Nephron (organoid): ENCODE results near the gene UTP18.

ENCODE experiments used
- H3K27ac Mint-ChIP-seq, 3 experiments: 2 replicates each; pipeline ENCODE4 v1.8.0; 2020; ENCODE audit warnings: mixed read lengths in 3 of 3, mild to moderate bottlenecking in 2 of 3, moderate library complexity in 1 of 3
- H3K27me3 Mint-ChIP-seq: 2 replicates; pipeline ENCODE4 v1.8.0; 2021; ENCODE audit warnings: low read depth, mild to moderate bottlenecking, moderate library complexity, mixed read lengths
- H3K36me3 Mint-ChIP-seq: 2 replicates; pipeline ENCODE4 v1.8.0; 2020; ENCODE audit warnings: low read depth, mixed read lengths
- H3K4me1 Mint-ChIP-seq: 2 replicates; pipeline ENCODE4 v1.8.0; 2020; ENCODE audit warnings: mixed read lengths
- H3K4me3 Mint-ChIP-seq, 3 experiments: 2 replicates each; pipeline ENCODE4 v1.8.0; 2020; ENCODE audit warnings: mild to moderate bottlenecking in 3 of 3, mixed read lengths in 3 of 3, moderate library complexity in 2 of 3
- H3K9me3 Mint-ChIP-seq: 2 replicates; pipeline ENCODE4 v1.8.0; 2020; ENCODE audit warnings: mixed read lengths
- CTCF ChIP-seq, 3 experiments: fragments of 200-600 bp; sonication (generic); IDR thresholded peaks; one replicate each; pipeline ENCODE4 v1.5.0; 2021; ENCODE audit warnings: antibody characterized with exemption in 3 of 3; ENCODE audit not compliant: unreplicated experiment in 3 of 3

The UTP18 gene

GRCh38 chr17:51335883-51336822 is 75.8 kb downstream of the UTP18 start:
- no peak overlapping the region for H3K27ac Mint-ChIP-seq
- H3K9me3 Mint-ChIP-seq = no peaks in the 10 kb centered on the region
- no peak for TF ChIP-seq CTCF (IDR thresholded peaks at IDR 0.05; ENCODE audit: unreplicated experiment in 3 of 3)
- H3K27me3 Mint-ChIP-seq = no peaks in the 10 kb centered on the region
- H3K4me3 Mint-ChIP-seq = no peak overlapping the region
- no peaks in the 10 kb centered on the region for H3K4me1 Mint-ChIP-seq
- H3K36me3 Mint-ChIP-seq = no peaks in the 10 kb centered on the region

GRCh38 chr17:51341457-51341856 is 81.1 kb downstream of the UTP18 start:
- no peak for TF ChIP-seq CTCF (IDR thresholded peaks at IDR 0.05; ENCODE audit: unreplicated experiment in 3 of 3)
- H3K9me3 Mint-ChIP-seq = no peaks in the 10 kb centered on the region
- peaks cover 13% of the 10 kb centered on the region for H3K27me3 Mint-ChIP-seq
- no peak overlapping the region for H3K4me3 Mint-ChIP-seq
- H3K27ac Mint-ChIP-seq = no peak overlapping the region
- H3K4me1 Mint-ChIP-seq = no peaks in the 10 kb centered on the region
- no peaks in the 10 kb centered on the region for H3K36me3 Mint-ChIP-seq

- peaks cover 6% of the 10 kb centered on the region for H3K4me1 Mint-ChIP-seq
- no peak for TF ChIP-seq CTCF (IDR thresholded peaks at IDR 0.05; ENCODE audit: unreplicated experiment in 3 of 3)
- no peaks in the 10 kb centered on the region for H3K36me3 Mint-ChIP-seq
- H3K9me3 Mint-ChIP-seq = no peaks in the 10 kb centered on the region
- no peak overlapping the region for H3K27ac Mint-ChIP-seq
- H3K27me3 Mint-ChIP-seq = peaks cover 21% of the 10 kb centered on the region
- H3K4me3 Mint-ChIP-seq = no peak overlapping the region
Observed at GRCh38 chr17:51342257-51342656, 81.9 kb downstream of the UTP18 start.

GRCh38 chr17:51344532-51344931 is 84.2 kb downstream of the UTP18 start:
- H3K4me1 Mint-ChIP-seq = peaks cover 6% of the 10 kb centered on the region
- H3K27me3 Mint-ChIP-seq = peaks cover 28% of the 10 kb centered on the region

GRCh38 chr17:51346218-51346982 is 86.1 kb downstream of the UTP18 start:
- no peaks in the 10 kb centered on the region for H3K36me3 Mint-ChIP-seq
- no peaks in the 10 kb centered on the region for H3K9me3 Mint-ChIP-seq
- no peak overlapping the region for H3K27ac Mint-ChIP-seq
- peaks cover 30% of the 10 kb centered on the region for H3K27me3 Mint-ChIP-seq
- peaks cover 6% of the 10 kb centered on the region for H3K4me1 Mint-ChIP-seq
- H3K4me3 Mint-ChIP-seq = no peak overlapping the region
- no peak for TF ChIP-seq CTCF (IDR thresholded peaks at IDR 0.05; ENCODE audit: unreplicated experiment in 3 of 3)

More at GRCh38 chr17:51344532-51344931, 84.2 kb downstream of the UTP18 start:
- Mint-ChIP-seq H3K4me3 (no peak overlapping the region), H3K9me3 (no peaks in the 10 kb centered on the region), H3K36me3 (no peaks in the 10 kb centered on the region), H3K27ac (no peak overlapping the region)
- TF ChIP-seq CTCF (IDR thresholded peaks at IDR 0.05; ENCODE audit: unreplicated experiment in 3 of 3) = no peak
